Epidermal melanocyte (primary cell): ENCODE measurements around the gene PBX3.
A peak's percentile ranks its signal among the peaks of the same experiment; 100 is the strongest.

Experiments
- DNase-seq: peaks from one replicate; pipeline ENCODE4 v3.0.0; 2011; ENCODE audit warnings: low spot score; ENCODE audit not compliant: insufficient read length

Gene PBX3

GRCh38 chr9:125904155-125904851, 157.1 kb downstream of the PBX3 start:
- no peak for DNase-seq

GRCh38 chr9:125906144-125906543, 159.0 kb downstream of the PBX3 start:
- DNase-seq = peak; percentile 32

- no peak for DNase-seq
Observed at GRCh38 chr9:125906893-125907292, 159.7 kb downstream of the PBX3 start.

GRCh38 chr9:125908136-125908535, 161.0 kb downstream of the PBX3 start:
- DNase-seq = no peak

- no peak for DNase-seq
Observed at GRCh38 chr9:125908966-125909365, 161.8 kb downstream of the PBX3 start.

- no peak for DNase-seq
Observed at GRCh38 chr9:125909459-125909858, 162.3 kb downstream of the PBX3 start.

- DNase-seq = no peak
Observed at GRCh38 chr9:125910286-125910685, 163.1 kb downstream of the PBX3 start.

- DNase-seq = no peak
Observed at GRCh38 chr9:125911861-125912644, 164.9 kb downstream of the PBX3 start.

GRCh38 chr9:125912667-125913066, 165.5 kb downstream of the PBX3 start:
- DNase-seq = no peak

- no peak for DNase-seq
Observed at GRCh38 chr9:125913551-125913950, 166.4 kb downstream of the PBX3 start.

GRCh38 chr9:125914411-125914810, 167.2 kb downstream of the PBX3 start:
- DNase-seq = no peak

GRCh38 chr9:125915606-125916005, 168.4 kb downstream of the PBX3 start:
- DNase-seq = no peak

GRCh38 chr9:125919565-125919964, 172.4 kb downstream of the PBX3 start:
- no peak for DNase-seq

GRCh38 chr9:125920402-125920801, 173.2 kb downstream of the PBX3 start:
- DNase-seq = no peak

- no peak for DNase-seq
Observed at GRCh38 chr9:125922854-125923253, 175.7 kb downstream of the PBX3 start.

- no peak for DNase-seq
Observed at GRCh38 chr9:125924351-125924750, 177.2 kb downstream of the PBX3 start.

- DNase-seq = no peak
Observed at GRCh38 chr9:125926936-125927335, 179.8 kb downstream of the PBX3 start.

GRCh38 chr9:125929846-125930245, 182.7 kb downstream of the PBX3 start:
- DNase-seq = no peak

GRCh38 chr9:125931211-125931610, 184.0 kb downstream of the PBX3 start:
- no peak for DNase-seq

- peak; percentile 37 for DNase-seq
Observed at GRCh38 chr9:125932012-125932411, 184.8 kb downstream of the PBX3 start.

- DNase-seq = no peak
Observed at GRCh38 chr9:125932746-125933455, 185.7 kb downstream of the PBX3 start.

GRCh38 chr9:125942125-125942524, 195.0 kb downstream of the PBX3 start:
- no peak for DNase-seq
